ENCODE results near the gene SLC27A6. TPM values are rescaled to one million over a fixed set of nuclear protein-coding genes. Genes with fewer than 3 reads are reported as not detected.

The SLC27A6 gene
- total RNA-seq, 4 donors from 2014 or later = not detected

GRCh38 chr5:129063483-129064113 is 98.3 kb downstream of the SLC27A6 start:
- ATAC-seq (ENCODE audit: low FRiP score) (no peak), DNase-seq (ENCODE audit: low spot score) (no peak)
- no peak for TF ChIP-seq CTCF (IDR thresholded peaks at IDR 0.05)

GRCh38 chr5:129065721-129066120 is 100.4 kb downstream of the SLC27A6 start:
- TF ChIP-seq CTCF (IDR thresholded peaks at IDR 0.05) = no peak
- no peak for ATAC-seq (ENCODE audit: low FRiP score)

GRCh38 chr5:129067745-129068144 is 102.5 kb downstream of the SLC27A6 start:
- no peak for TF ChIP-seq CTCF (IDR thresholded peaks at IDR 0.05)
- DNase-seq (ENCODE audit: low spot score) (no peak), ATAC-seq (ENCODE audit: low FRiP score) (no peak)

More at GRCh38 chr5:129065721-129066120, 100.4 kb downstream of the SLC27A6 start:
- no peak for DNase-seq (ENCODE audit: low spot score)

GRCh38 chr5:129069292-129069691 is 104.0 kb downstream of the SLC27A6 start:
- DNase-seq (ENCODE audit: low spot score) (no peak), ATAC-seq (ENCODE audit: low FRiP score) (no peak)
- TF ChIP-seq CTCF (IDR thresholded peaks at IDR 0.05) = no peak

- no peak for DNase-seq (ENCODE audit: low spot score)
- no peak for ATAC-seq (ENCODE audit: low FRiP score)
- TF ChIP-seq CTCF (IDR thresholded peaks at IDR 0.05) = no peak
Measured at GRCh38 chr5:129073111-129073510, 107.8 kb downstream of the SLC27A6 start.

- no peak for ATAC-seq (ENCODE audit: low FRiP score)
- TF ChIP-seq CTCF (IDR thresholded peaks at IDR 0.05) = no peak
Measured at GRCh38 chr5:129074903-129075302, 109.6 kb downstream of the SLC27A6 start.

GRCh38 chr5:129077433-129078075 is 112.3 kb downstream of the SLC27A6 start:
- ATAC-seq (ENCODE audit: low FRiP score) (no peak), DNase-seq (ENCODE audit: low spot score) (no peak)
- no peak for TF ChIP-seq CTCF (IDR thresholded peaks at IDR 0.05)

More at GRCh38 chr5:129074903-129075302, 109.6 kb downstream of the SLC27A6 start:
- DNase-seq (ENCODE audit: low spot score) = no peak
